Right ventricle myocardium inferior (tissue), 1 donor: Measurements from ENCODE around the gene AIFM3. TPM values are rescaled to one million over a fixed set of nuclear protein-coding genes. Genes with fewer than 3 reads are reported as not detected.
"Not testable (repeated sequence)": the region's sequence is repeated elsewhere in the genome, so short reads cannot be mapped to it uniquely, and the experiment has no call there.

Experiments
- ATAC-seq: fragments of 200-7000 bp; cut with Tn5 transposase; one replicate; pipeline ENCODE4 v1.9.1; 2020; ENCODE audit warnings: mild to moderate bottlenecking, moderate library complexity
- DNase-seq: peaks from one replicate; pipeline ENCODE4 v3.0.0; 2021; ENCODE audit errors: missing footprints
- intact Hi-C: fragments of 100-400 bp; cut with DNase I; formaldehyde crosslinking; loops from one replicate; pipeline ENCODE4 v1.11.0; 2022
- long read RNA-seq: library from polyadenylated mRNA; unstranded; transcript quantifications from one replicate; pipeline ENCODE4 v2.0.0, GENCODE V29; 2021
- total RNA-seq: library from RNA; stranded (reverse); fragmentation: NEBNext Ultra II Directional; extraction: Animal tissue kit (Norgen Biotek cat#: 25700); gene quantifications from one replicate; pipeline ENCODE4 v1.2.1, GENCODE V29; 2021
- donor health status: DM: no; HTN: yes; CAD: no; lungs with severe emphysema.

The AIFM3 gene
- total RNA-seq, result 0.65 TPM
- long read RNA-seq, result 0 reads

- intact Hi-C loops, result no loop called here
- DNase-seq (no peak), ATAC-seq (no peak)
Observed at GRCh38 chr22:20966883-20967696, at the start of gene AIFM3. TSS of gene AIFM3 (plus strand) at chr22:20967255. CDS start at chr22:20967945, 690 bp downstream.

- no peak for DNase-seq
- no peak for ATAC-seq
- intact Hi-C loops, result loop anchor here (5.0 to 10.0 kb wide), 3 partner anchors 64 to 914 kb away; partner anchors contain the start of genes PI4KA, SNAP29 and THAP7
Observed at GRCh38 chr22:20918663-20919218, 48.3 kb upstream of the AIFM3 start.

- ATAC-seq, result no peak
- intact Hi-C loops, result loop anchor here (5.0 to 10.0 kb wide), 3 partner anchors 65 to 913 kb away; partner anchors contain the start of genes PI4KA, SNAP29 and THAP7
- DNase-seq, result no peak
Observed at GRCh38 chr22:20919718-20920117, 47.3 kb upstream of the AIFM3 start.

- intact Hi-C loops, result no loop called here
- no peak for ATAC-seq
- no peak for DNase-seq
Observed at GRCh38 chr22:20920881-20921203, 46.2 kb upstream of the AIFM3 start.

GRCh38 chr22:20922141-20922751, 44.8 kb upstream of the AIFM3 start:
- ATAC-seq (no peak), DNase-seq (no peak)
- intact Hi-C loops, result no loop called here

GRCh38 chr22:20926243-20926642, 40.8 kb upstream of the AIFM3 start:
- DNase-seq (no peak), ATAC-seq (no peak)
- intact Hi-C loops, result no loop called here

- ATAC-seq (no peak), DNase-seq (no peak)
- intact Hi-C loops, result no loop called here
Observed at GRCh38 chr22:20927940-20928572, 39.0 kb upstream of the AIFM3 start.

- intact Hi-C loops, result no loop called here
- DNase-seq (no peak), ATAC-seq (no peak)
Observed at GRCh38 chr22:20928573-20928967, 38.5 kb upstream of the AIFM3 start.

- DNase-seq, result no peak
- intact Hi-C loops, result no loop called here
Observed at GRCh38 chr22:20930004-20930403, 37.1 kb upstream of the AIFM3 start.

GRCh38 chr22:20930435-20930834, 36.6 kb upstream of the AIFM3 start:
- DNase-seq, intact Hi-C loops, ATAC-seq: not testable (repeated sequence)

More at GRCh38 chr22:20930004-20930403, 37.1 kb upstream of the AIFM3 start:
- no peak for ATAC-seq

GRCh38 chr22:20931126-20931654, 35.9 kb upstream of the AIFM3 start:
- no peak for DNase-seq
- ATAC-seq, result no peak
- intact Hi-C loops, result no loop called here

GRCh38 chr22:20933910-20934309, 33.1 kb upstream of the AIFM3 start:
- DNase-seq (no peak), ATAC-seq (no peak)
- intact Hi-C loops, result no loop called here

GRCh38 chr22:20935049-20935448, 32.0 kb upstream of the AIFM3 start:
- ATAC-seq, DNase-seq, intact Hi-C loops: not testable (repeated sequence)

GRCh38 chr22:20935780-20936539, 31.1 kb upstream of the AIFM3 start:
- ATAC-seq, DNase-seq, intact Hi-C loops: not testable (repeated sequence)

GRCh38 chr22:20937031-20937793, 29.8 kb upstream of the AIFM3 start:
- ATAC-seq, result no peak
- no peak for DNase-seq
- intact Hi-C loops, result no loop called here

GRCh38 chr22:20937794-20938671, 29.0 kb upstream of the AIFM3 start:
- ATAC-seq (no peak), DNase-seq (no peak)
- intact Hi-C loops, result no loop called here
